Measurements from ENCODE around the gene LHFPL3.

GRCh38 chr7:104859754-104860426 is 531.5 kb downstream of the LHFPL3 start:
- TF ChIP-seq CTCF (IDR thresholded peaks at IDR 0.05), result no peak
- no peak for TF ChIP-seq POLR2A (IDR thresholded peaks at IDR 0.05)

Measured in Peyer's patch (tissue), 4 donors.